ENCODE data around the gene NFATC1.
A peak's percentile ranks its signal among the peaks of the same experiment; 100 is the strongest.

The NFATC1 gene

DNA sequence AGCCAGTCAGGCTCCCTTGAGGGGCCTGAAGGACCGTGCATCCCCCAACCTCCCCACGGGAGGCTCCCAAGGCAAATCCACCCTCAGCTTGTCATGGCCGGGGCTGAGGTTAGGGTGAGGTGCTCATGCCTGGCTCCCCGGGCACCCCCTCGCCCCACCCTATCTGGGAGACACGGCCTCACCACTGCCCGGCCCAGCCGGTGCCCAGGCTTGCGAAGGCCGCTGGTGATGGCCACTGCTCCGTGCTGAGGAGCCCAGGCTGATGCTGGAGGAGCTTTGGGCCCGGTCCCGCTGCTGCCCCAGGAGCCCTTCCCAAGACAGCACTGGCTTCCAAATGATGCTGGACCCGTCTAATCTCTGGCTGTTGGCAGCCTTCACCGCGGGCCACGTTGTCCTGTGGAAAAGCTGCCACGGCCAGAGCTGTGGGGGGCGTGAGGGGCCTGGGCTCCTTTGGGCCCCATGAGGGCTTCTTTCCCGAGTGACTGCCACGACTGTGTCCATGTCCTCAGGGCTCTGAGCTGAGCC lies 148.2 kb downstream of the NFATC1 start:
- no peaks in the 10 kb centered on the region for H3K36me3 ChIP-seq (ENCODE audit: control insufficient read depth in 4 of 4, insufficient read depth in 4 of 4, low read length in 3 of 4)
- H3K4me3 ChIP-seq (ENCODE audit: control insufficient read depth in 1 of 7, extremely low read depth in 1 of 7, insufficient read depth in 4 of 7, low read depth in 2 of 7, low read length in 6 of 7) = no peak overlapping the region
- H3K27ac ChIP-seq (ENCODE audit: insufficient read depth in 1 of 2, low read depth in 1 of 2, low read length in 2 of 2, poor library complexity in 1 of 2, severe bottlenecking in 2 of 2) = no peak overlapping the region
- peaks cover 0 to 21% (median 7%) of the 10 kb centered on the region in 4 experiments for H3K4me1 ChIP-seq (ENCODE audit: control extremely low read depth in 1 of 4, control insufficient read depth in 4 of 4, insufficient read depth in 4 of 4, low read length in 3 of 4)
- H3K9me3 ChIP-seq (ENCODE audit: control extremely low read depth in 1 of 5, control insufficient read depth in 4 of 5, insufficient read depth in 2 of 5, low read depth in 1 of 5, low read length in 4 of 5) = no peaks in the 10 kb centered on the region
- DNase-seq = no peak
- no peaks in the 10 kb centered on the region for H3K27me3 ChIP-seq (replicated peaks in 2 of 5; ENCODE audit: control insufficient read depth in 4 of 5, insufficient read depth in 5 of 5, low read length in 4 of 5)
- WGBS (ENCODE audit: insufficient coverage) = 96% methylated on average over 16 of the region's 21 CpGs
- CTCF ChIA-PET = interaction anchor here (0.8 to 1.0 kb wide), 3 partner anchors 13 to 20 kb away, joined by 3 read pairs; no protein-coding TSS in a partner anchor
- POLR2A ChIA-PET = no interaction called here

- ChIA-PET POLR2A (no interaction called here), CTCF (no interaction called here)
- Histone ChIP-seq H3K4me3 (ENCODE audit: control insufficient read depth in 1 of 7, extremely low read depth in 1 of 7, insufficient read depth in 4 of 7, low read depth in 2 of 7, low read length in 6 of 7) (no peak overlapping the region), H3K27ac (ENCODE audit: insufficient read depth in 1 of 2, low read depth in 1 of 2, low read length in 2 of 2, poor library complexity in 1 of 2, severe bottlenecking in 2 of 2) (no peak overlapping the region), H3K36me3 (ENCODE audit: control insufficient read depth in 4 of 4, insufficient read depth in 4 of 4, low read length in 3 of 4) (no peaks in the 10 kb centered on the region), H3K27me3 (replicated peaks in 2 of 5; ENCODE audit: control insufficient read depth in 4 of 5, insufficient read depth in 5 of 5, low read length in 4 of 5) (no peaks in the 10 kb centered on the region), H3K9me3 (ENCODE audit: control extremely low read depth in 1 of 5, control insufficient read depth in 4 of 5, insufficient read depth in 2 of 5, low read depth in 1 of 5, low read length in 4 of 5) (no peaks in the 10 kb centered on the region), H3K4me1 (ENCODE audit: control extremely low read depth in 1 of 4, control insufficient read depth in 4 of 4, insufficient read depth in 4 of 4, low read length in 3 of 4) (peaks cover 0 to 21% (median 7%) of the 10 kb centered on the region in 4 experiments)
- no peak for DNase-seq
- WGBS (ENCODE audit: insufficient coverage) = 37% methylated on average over 12 of the region's 23 CpGs
Measured at GRCh38 chr18:79544386-79544963, 148.7 kb downstream of the NFATC1 start.

DNA sequence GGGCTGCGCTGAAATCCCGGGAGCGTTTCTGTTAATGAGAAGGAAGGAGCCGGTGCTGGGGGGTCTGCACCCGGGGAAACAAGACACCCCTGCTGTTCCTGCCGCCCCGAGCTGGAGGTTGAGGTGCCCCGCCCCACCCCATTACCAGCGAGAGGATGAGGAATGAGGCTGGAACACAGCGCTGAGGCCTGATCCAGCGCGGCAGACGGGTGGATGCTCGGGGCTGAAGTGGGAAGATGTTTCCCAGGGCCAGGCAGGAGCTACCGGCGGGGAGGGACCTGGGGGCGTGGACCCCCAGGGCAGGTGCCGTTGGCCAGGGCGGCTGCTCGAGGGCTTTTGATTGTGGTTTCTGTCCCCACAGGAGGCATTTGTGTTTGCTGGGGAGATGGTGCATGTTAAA lies 149.5 kb downstream of the NFATC1 start:
- POLR2A ChIA-PET = no interaction called here

DNA sequence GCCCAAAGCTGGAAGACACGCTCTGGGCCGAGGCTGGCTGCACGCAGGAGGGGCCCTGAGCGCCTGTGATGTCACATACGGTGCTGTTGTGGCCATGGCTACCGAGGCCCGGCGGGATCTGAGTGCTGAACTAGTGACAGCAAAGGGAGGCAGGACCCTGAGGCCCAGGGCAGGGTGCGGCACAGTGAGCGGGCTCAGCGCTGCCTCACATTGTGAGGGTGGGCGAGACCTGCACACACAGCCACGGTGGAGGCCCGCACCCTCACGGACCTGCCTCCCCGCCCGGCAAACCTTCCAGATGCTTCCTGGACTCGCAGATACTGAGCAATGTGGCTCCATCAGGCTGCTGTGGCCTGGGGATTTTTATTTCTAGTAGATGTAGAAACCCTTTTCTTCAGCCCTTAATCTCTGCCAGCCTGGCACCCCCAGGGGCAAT lies 150.0 kb downstream of the NFATC1 start:
- DNase-seq = peak; percentile 52 to 95 (median 90)
- H3K36me3 ChIP-seq (ENCODE audit: control insufficient read depth in 4 of 4, insufficient read depth in 4 of 4, low read length in 3 of 4) = no peaks in the 10 kb centered on the region
- peak overlapping the region in 1 of 7 experiments; percentile 16 for H3K4me3 ChIP-seq (ENCODE audit: control insufficient read depth in 1 of 7, extremely low read depth in 1 of 7, insufficient read depth in 4 of 7, low read depth in 2 of 7, low read length in 6 of 7)
- no peaks in the 10 kb centered on the region for H3K9me3 ChIP-seq (ENCODE audit: control extremely low read depth in 1 of 5, control insufficient read depth in 4 of 5, insufficient read depth in 2 of 5, low read depth in 1 of 5, low read length in 4 of 5)
- H3K4me1 ChIP-seq (ENCODE audit: control extremely low read depth in 1 of 4, control insufficient read depth in 4 of 4, insufficient read depth in 4 of 4, low read length in 3 of 4) = peaks cover 0 to 21% (median 7%) of the 10 kb centered on the region in 4 experiments
- CTCF ChIA-PET = interaction anchor here (1.2 kb wide), 1 partner anchor 94 kb away, joined by 3 read pairs; no protein-coding TSS in a partner anchor
- H3K27me3 ChIP-seq (replicated peaks in 2 of 5; ENCODE audit: control insufficient read depth in 4 of 5, insufficient read depth in 5 of 5, low read length in 4 of 5) = no peaks in the 10 kb centered on the region
- POLR2A ChIA-PET = no interaction called here
- 21% methylated on average over 16 of the region's 18 CpGs for WGBS (ENCODE audit: insufficient coverage)
- H3K27ac ChIP-seq (ENCODE audit: insufficient read depth in 1 of 2, low read depth in 1 of 2, low read length in 2 of 2, poor library complexity in 1 of 2, severe bottlenecking in 2 of 2) = no peak overlapping the region

More for the DNA sequence above, 149.5 kb downstream of the NFATC1 start:
- H3K27me3 ChIP-seq (replicated peaks in 2 of 5; ENCODE audit: control insufficient read depth in 4 of 5, insufficient read depth in 5 of 5, low read length in 4 of 5) = no peaks in the 10 kb centered on the region
- no peak overlapping the region for H3K27ac ChIP-seq (ENCODE audit: insufficient read depth in 1 of 2, low read depth in 1 of 2, low read length in 2 of 2, poor library complexity in 1 of 2, severe bottlenecking in 2 of 2)
- H3K36me3 ChIP-seq (ENCODE audit: control insufficient read depth in 4 of 4, insufficient read depth in 4 of 4, low read length in 3 of 4) = no peaks in the 10 kb centered on the region
- H3K4me3 ChIP-seq (ENCODE audit: control insufficient read depth in 1 of 7, extremely low read depth in 1 of 7, insufficient read depth in 4 of 7, low read depth in 2 of 7, low read length in 6 of 7) = no peak overlapping the region
- no peak for DNase-seq
- no peaks in the 10 kb centered on the region for H3K9me3 ChIP-seq (ENCODE audit: control extremely low read depth in 1 of 5, control insufficient read depth in 4 of 5, insufficient read depth in 2 of 5, low read depth in 1 of 5, low read length in 4 of 5)
- CTCF ChIA-PET = interaction anchor here (1.2 kb wide), 1 partner anchor 95 kb away, joined by 3 read pairs; no protein-coding TSS in a partner anchor
- 95% methylated on average over 12 of the region's 20 CpGs for WGBS (ENCODE audit: insufficient coverage)
- H3K4me1 ChIP-seq (ENCODE audit: control extremely low read depth in 1 of 4, control insufficient read depth in 4 of 4, insufficient read depth in 4 of 4, low read length in 3 of 4) = peaks cover 0 to 21% (median 7%) of the 10 kb centered on the region in 4 experiments

DNA sequence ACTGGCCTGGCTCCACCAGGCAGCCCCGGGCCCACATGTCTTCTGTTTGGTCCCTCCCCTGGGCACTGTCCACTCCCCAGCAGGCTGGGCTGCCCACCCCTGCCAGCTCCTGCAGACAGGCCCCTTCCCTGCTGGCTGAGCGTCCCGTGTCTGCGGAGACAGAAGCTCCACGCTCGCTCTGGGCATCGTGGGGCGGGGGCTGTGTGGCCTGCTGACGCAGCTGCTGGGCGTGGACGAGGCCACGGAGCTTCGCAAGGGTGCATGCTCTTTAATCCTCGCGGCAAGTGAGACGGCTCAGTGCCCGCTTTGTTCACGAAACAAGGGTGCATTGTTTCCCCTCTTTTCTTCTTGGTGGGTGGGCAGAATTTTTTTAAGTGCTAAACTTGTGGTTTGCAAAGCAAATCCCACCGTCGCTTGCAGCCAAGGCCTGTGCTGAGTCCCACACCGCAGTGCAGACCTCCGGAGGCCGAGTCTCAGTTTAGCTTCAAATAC lies 151.1 kb downstream of the NFATC1 start:
- H3K36me3 ChIP-seq (ENCODE audit: control insufficient read depth in 4 of 4, insufficient read depth in 4 of 4, low read length in 3 of 4) = no peaks in the 10 kb centered on the region
- H3K4me3 ChIP-seq (ENCODE audit: control insufficient read depth in 1 of 7, extremely low read depth in 1 of 7, insufficient read depth in 4 of 7, low read depth in 2 of 7, low read length in 6 of 7) = no peak overlapping the region
- 96% methylated on average over 23 of the region's 23 CpGs for WGBS (ENCODE audit: insufficient coverage)
- H3K27me3 ChIP-seq (replicated peaks in 2 of 5; ENCODE audit: control insufficient read depth in 4 of 5, insufficient read depth in 5 of 5, low read length in 4 of 5) = no peaks in the 10 kb centered on the region
- H3K27ac ChIP-seq (ENCODE audit: insufficient read depth in 1 of 2, low read depth in 1 of 2, low read length in 2 of 2, poor library complexity in 1 of 2, severe bottlenecking in 2 of 2) = no peak overlapping the region
- no peak for DNase-seq
- H3K9me3 ChIP-seq (ENCODE audit: control extremely low read depth in 1 of 5, control insufficient read depth in 4 of 5, insufficient read depth in 2 of 5, low read depth in 1 of 5, low read length in 4 of 5) = no peaks in the 10 kb centered on the region
- POLR2A ChIA-PET = no interaction called here
- peaks cover 0 to 21% (median 7%) of the 10 kb centered on the region in 4 experiments for H3K4me1 ChIP-seq (ENCODE audit: control extremely low read depth in 1 of 4, control insufficient read depth in 4 of 4, insufficient read depth in 4 of 4, low read length in 3 of 4)
- CTCF ChIA-PET = no interaction called here

DNA sequence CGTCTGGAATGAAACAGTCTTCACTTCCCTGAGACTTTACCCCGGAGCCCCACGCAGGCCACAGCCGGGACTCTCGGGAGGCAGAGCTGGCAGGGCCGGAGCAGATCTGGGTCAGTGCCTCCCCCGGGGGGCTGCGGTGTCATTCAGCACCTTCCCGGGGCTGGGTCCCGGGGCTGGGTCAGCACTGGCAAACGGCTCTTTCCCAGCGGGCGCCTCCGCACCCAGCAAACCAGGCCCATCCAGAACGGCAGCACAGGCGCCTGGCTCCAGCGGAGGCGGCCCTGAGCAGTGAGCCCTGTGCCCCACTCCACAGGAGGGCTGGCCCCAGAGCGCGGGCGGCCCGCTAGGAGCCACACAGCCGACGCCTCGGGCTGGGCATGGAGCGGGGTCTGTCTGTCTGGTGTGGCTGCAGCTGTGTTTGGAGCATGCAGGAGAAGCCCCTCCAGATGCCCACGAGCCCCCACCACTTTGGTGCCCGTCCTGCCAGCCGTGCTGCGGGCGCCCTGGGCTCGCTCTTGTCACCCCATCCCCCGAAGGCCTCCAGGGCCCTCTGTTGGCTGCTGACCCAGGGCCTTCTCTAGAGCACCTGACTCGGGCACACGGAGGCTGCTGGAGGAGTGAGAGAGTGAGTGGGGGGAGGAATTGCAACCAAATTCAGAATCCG lies 151.8 kb downstream of the NFATC1 start:
- H3K4me3 ChIP-seq (ENCODE audit: control insufficient read depth in 1 of 7, extremely low read depth in 1 of 7, insufficient read depth in 4 of 7, low read depth in 2 of 7, low read length in 6 of 7) = no peak overlapping the region
- no peaks in the 10 kb centered on the region for H3K27me3 ChIP-seq (replicated peaks in 2 of 5; ENCODE audit: control insufficient read depth in 4 of 5, insufficient read depth in 5 of 5, low read length in 4 of 5)
- WGBS (ENCODE audit: insufficient coverage) = 98% methylated on average over 27 of the region's 36 CpGs
- no peaks in the 10 kb centered on the region for H3K9me3 ChIP-seq (ENCODE audit: control extremely low read depth in 1 of 5, control insufficient read depth in 4 of 5, insufficient read depth in 2 of 5, low read depth in 1 of 5, low read length in 4 of 5)
- ChIA-PET CTCF (no interaction called here), POLR2A (interaction anchor here (0.6 kb wide), 1 partner anchor 55 kb away, joined by 3 read pairs; no protein-coding TSS in a partner anchor)
- H3K36me3 ChIP-seq (ENCODE audit: control insufficient read depth in 4 of 4, insufficient read depth in 4 of 4, low read length in 3 of 4) = no peaks in the 10 kb centered on the region
- peaks cover 0 to 21% (median 7%) of the 10 kb centered on the region in 4 experiments for H3K4me1 ChIP-seq (ENCODE audit: control extremely low read depth in 1 of 4, control insufficient read depth in 4 of 4, insufficient read depth in 4 of 4, low read length in 3 of 4)
- no peak for DNase-seq
- no peak overlapping the region for H3K27ac ChIP-seq (ENCODE audit: insufficient read depth in 1 of 2, low read depth in 1 of 2, low read length in 2 of 2, poor library complexity in 1 of 2, severe bottlenecking in 2 of 2)

DNA sequence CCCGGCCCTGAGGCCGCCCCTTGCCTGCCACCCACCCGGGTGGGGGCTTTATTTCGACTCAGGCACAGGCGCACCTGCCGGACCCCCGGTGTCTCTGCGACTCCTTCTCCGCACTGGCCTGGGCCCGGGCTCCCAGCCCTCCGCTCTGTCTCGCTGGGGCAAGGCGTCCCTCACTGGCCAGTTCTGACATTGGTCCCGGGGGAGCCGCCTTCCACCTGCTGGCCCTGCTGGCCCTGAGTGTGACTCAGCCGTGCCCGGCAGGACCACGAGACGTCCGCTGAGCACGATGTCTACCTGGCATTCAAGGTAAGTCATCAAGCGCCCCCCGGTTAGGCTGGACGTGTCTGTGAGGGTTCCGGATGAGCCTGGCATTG lies 152.3 kb downstream of the NFATC1 start:
- no peak overlapping the region for H3K4me3 ChIP-seq (ENCODE audit: control insufficient read depth in 1 of 7, extremely low read depth in 1 of 7, insufficient read depth in 4 of 7, low read depth in 2 of 7, low read length in 6 of 7)
- no peak for DNase-seq
- H3K27me3 ChIP-seq (replicated peaks in 2 of 5; ENCODE audit: control insufficient read depth in 4 of 5, insufficient read depth in 5 of 5, low read length in 4 of 5) = no peaks in the 10 kb centered on the region
- no peaks in the 10 kb centered on the region for H3K36me3 ChIP-seq (ENCODE audit: control insufficient read depth in 4 of 4, insufficient read depth in 4 of 4, low read length in 3 of 4)
- H3K4me1 ChIP-seq (ENCODE audit: control extremely low read depth in 1 of 4, control insufficient read depth in 4 of 4, insufficient read depth in 4 of 4, low read length in 3 of 4) = peaks cover 0 to 21% (median 7%) of the 10 kb centered on the region in 4 experiments
- ChIA-PET POLR2A (no interaction called here), CTCF (no interaction called here)
- H3K9me3 ChIP-seq (ENCODE audit: control extremely low read depth in 1 of 5, control insufficient read depth in 4 of 5, insufficient read depth in 2 of 5, low read depth in 1 of 5, low read length in 4 of 5) = no peaks in the 10 kb centered on the region
- WGBS (ENCODE audit: insufficient coverage) = 96% methylated on average over 25 of the region's 25 CpGs
- H3K27ac ChIP-seq (ENCODE audit: insufficient read depth in 1 of 2, low read depth in 1 of 2, low read length in 2 of 2, poor library complexity in 1 of 2, severe bottlenecking in 2 of 2) = no peak overlapping the region
